ENCODE results near the gene SLC38A10. TPM values are rescaled to one million over a fixed set of nuclear protein-coding genes. Genes with fewer than 3 reads are reported as not detected.

The SLC38A10 gene
- total RNA-seq, 1 donor from 2014 or later, result 71.6 TPM

DNA sequence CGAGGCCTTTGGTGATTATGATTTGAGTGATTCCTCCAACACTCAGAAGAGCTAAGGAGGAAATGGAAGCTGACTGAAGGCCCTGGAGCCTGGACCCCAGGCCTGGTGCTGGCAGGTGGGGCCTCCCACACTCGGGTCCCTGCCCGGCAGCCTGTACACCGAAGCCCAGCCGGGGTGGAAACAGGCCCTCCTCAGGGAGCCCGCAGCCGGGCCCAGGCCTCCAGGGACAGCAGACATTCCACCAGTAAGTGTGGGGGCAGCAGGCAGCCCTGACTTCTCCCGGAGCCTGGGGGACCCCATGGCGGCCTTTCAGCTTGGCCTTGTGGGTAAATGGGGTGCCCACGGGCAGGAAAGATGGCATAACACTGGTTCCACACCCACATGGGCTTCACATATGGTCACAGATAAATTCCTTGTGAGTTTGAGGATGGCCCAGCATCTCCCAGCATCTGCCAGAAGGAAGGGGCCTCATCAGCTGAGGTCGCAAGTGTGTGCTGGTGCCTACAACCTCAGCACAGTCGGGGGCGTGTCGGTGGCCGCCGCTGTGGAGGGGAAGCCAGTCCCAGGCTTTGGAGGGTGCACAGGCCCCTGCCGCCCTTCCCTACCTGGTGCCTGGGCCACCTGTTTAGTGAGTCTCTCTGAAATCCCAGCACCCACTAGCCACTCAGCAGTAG, 29.2 kb upstream of the SLC38A10 start:
- TF ChIP-seq, protein P1, sequence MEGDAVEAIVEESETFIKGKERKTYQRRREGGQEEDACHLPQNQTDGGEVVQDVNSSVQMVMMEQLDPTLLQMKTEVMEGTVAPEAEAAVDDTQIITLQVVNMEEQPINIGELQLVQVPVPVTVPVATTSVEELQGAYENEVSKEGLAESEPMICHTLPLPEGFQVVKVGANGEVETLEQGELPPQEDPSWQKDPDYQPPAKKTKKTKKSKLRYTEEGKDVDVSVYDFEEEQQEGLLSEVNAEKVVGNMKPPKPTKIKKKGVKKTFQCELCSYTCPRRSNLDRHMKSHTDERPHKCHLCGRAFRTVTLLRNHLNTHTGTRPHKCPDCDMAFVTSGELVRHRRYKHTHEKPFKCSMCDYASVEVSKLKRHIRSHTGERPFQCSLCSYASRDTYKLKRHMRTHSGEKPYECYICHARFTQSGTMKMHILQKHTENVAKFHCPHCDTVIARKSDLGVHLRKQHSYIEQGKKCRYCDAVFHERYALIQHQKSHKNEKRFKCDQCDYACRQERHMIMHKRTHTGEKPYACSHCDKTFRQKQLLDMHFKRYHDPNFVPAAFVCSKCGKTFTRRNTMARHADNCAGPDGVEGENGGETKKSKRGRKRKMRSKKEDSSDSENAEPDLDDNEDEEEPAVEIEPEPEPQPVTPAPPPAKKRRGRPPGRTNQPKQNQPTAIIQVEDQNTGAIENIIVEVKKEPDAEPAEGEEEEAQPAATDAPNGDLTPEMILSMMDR (conservative IDR thresholded peaks at IDR 0.05; ENCODE audit: low read depth, low read length), result no peak
- no peak for DNase-seq (ENCODE audit: low read depth)
- H3K4me3 ChIP-seq (ENCODE audit: low read depth, low read length), result no peak overlapping the region

DNA sequence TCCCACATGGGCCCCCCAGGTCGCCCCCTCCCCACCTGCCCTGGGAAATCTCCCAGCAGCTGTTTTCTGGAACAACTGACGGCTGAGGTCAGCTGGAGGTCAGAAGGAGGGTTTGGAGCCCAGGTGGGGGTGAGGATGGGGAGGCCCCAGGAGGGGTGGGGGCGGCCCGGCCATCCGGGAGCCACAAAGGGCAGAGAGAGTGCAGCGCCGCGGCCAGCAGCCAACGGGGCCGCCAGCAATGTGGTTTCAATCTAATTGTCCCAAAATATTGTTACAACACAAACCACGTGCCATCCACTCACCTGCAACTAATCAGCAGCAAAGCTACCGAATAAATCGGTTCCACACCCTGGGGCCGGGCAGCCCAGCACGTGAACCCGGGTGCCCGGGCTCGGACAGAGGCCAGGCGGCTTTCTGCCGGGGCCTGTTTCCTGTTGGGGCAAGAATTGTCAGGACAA, 28.3 kb upstream of the SLC38A10 start:
- DNase-seq (ENCODE audit: low read depth), result no peak
- TF ChIP-seq, protein P1 (conservative IDR thresholded peaks at IDR 0.05; ENCODE audit: low read depth, low read length), result no peak
- H3K4me3 ChIP-seq (ENCODE audit: low read depth, low read length), result no peak overlapping the region

DNA sequence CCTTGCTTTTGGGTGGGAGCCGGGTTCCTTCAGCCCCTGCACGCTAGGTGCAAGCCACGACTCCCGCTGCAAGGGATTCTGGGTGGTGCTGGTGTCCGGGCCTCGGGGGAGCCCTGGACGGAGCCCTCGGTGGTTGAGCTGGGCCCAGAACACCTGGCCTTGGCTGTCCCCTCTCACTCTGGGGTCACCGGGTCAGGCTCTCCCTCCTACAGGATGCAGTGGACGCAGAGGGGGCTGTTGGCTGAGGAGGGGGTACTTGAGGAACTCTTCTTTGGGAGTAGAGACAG, 27.9 kb upstream of the SLC38A10 start:
- TF ChIP-seq, protein P1 (conservative IDR thresholded peaks at IDR 0.05; ENCODE audit: low read depth, low read length), result no peak
- H3K4me3 ChIP-seq (ENCODE audit: low read depth, low read length), result no peak overlapping the region
- DNase-seq (ENCODE audit: low read depth), result no peak

DNA sequence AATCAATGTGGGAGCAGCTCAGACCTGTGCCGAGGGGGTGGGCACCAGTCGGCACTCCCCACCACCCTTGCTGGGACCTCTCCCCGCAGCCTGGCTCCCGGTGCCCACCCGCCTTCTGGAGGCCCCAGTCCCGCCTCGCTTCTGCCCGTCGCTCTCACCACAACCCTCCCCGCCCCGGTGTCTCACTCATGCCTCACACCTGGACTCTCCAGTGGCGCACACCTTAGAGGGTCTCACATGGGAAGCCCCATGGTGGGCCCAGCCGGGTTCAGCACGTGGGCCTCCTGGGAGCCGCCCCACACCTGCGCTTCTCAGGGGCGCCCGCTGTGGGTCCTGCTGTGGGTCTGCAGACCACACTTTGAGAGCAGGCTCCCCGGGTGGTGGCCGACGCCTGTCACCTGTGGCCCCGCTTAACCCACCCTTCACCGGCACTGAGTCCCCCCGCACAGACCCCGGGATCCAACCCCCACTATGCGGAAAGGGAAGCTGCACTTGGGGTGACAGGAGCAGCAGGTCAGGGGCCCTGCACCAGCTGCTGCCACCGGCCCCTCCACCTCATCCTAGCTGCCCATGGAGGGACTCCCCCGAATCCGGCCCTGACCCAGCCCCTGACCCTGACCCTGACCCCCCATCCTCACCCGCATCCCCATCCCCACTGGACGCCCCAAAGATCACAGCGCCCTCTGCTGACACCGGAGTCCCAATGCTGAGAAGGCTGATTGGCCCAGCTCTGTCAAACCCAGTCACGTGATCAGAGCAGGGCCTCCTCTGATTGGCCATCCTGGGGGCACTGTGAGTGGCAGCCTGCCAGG, 27.4 kb upstream of the SLC38A10 start:
- TF ChIP-seq, protein P1 (conservative IDR thresholded peaks at IDR 0.05; ENCODE audit: low read depth, low read length), result peak; percentile 50
- H3K4me3 ChIP-seq (ENCODE audit: low read depth, low read length), result no peak overlapping the region
- DNase-seq (ENCODE audit: low read depth), result no peak

DNA sequence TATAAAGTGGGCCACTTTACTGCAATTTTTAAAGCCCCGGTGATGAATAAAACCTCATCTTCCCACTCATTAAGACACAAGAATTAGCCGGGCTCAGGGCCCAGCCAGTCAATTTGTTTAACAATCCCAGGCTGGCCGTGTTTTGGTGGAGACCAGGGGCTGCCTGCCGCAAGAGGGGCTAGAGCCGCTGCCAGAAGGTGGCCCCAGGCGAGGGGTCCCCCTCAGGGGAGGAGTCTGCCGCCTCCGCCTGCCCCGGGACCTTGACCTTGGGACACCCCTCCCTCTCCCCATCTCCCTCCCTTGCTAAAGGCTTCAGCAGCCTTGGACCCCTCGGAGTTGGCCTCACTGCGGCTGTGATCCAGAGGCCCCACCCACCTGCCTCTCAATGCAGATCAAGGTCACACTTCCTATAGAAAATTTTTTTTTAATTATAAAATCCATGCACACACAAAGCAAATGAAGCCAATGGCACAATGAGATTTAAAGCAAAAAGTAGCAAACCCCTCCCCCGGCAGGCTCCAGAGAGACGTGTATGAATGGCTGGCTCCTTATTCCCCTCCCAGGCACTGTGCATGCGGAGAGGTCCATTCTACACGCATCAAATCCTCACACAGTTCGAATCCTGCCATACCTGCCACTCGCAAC, 23.0 kb upstream of the SLC38A10 start:
- H3K4me3 ChIP-seq (ENCODE audit: low read depth, low read length), result no peak overlapping the region
- no peak for DNase-seq (ENCODE audit: low read depth)
- TF ChIP-seq, protein P1 (conservative IDR thresholded peaks at IDR 0.05; ENCODE audit: low read depth, low read length), result no peak

DNA sequence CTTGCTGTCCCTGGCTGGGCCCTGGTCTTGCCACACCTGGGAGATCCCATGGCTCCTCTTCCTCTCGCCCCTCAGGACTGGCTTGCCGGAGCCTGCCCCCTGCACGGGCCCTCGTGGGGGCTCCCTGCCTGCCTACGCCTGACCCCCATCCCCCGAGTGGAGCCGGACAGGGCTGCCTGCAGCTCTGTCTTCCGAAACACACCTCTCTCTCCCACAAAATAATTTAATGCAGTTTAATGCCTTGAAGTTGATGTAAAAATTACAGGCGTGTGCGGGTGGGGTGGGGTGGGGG, 22.4 kb upstream of the SLC38A10 start:
- no peak for DNase-seq (ENCODE audit: low read depth)
- TF ChIP-seq, protein P1 (conservative IDR thresholded peaks at IDR 0.05; ENCODE audit: low read depth, low read length), result no peak
- no peak overlapping the region for H3K4me3 ChIP-seq (ENCODE audit: low read depth, low read length)
